Right lobe of liver (tissue), 6 donors: ENCODE data around the gene YJEFN3. TPM values are rescaled to one million over a fixed set of nuclear protein-coding genes. Genes with fewer than 3 reads are reported as not detected.

Experiments
- ATAC-seq, 4 donors: fragments of 200-7000 bp; cut with Tn5 transposase; one replicate each; pipeline ENCODE4 v1.9.1; 2020; ENCODE audit warnings: mild to moderate bottlenecking in 4 of 4, moderate library complexity in 4 of 4
- DNase-seq, 3 donors: peaks; one replicate each; pipeline ENCODE4 v3.0.0-alpha.2; 2020
- H3K27ac ChIP-seq, 3 donors: fragments of 200-600 bp; one replicate each; pipeline ENCODE4 v1.8.0; 2022
- H3K27me3 ChIP-seq, 2 donors: fragments of 200-600 bp; one replicate each; pipeline ENCODE4 v1.8.0; 2022
- H3K36me3 ChIP-seq, 4 donors: fragments of 200-600 bp; sonication (generic) in 1 of 4; one replicate each; pipeline versions ENCODE4 v1.5.1 to v1.8.0; 2017 to 2022; ENCODE audit warnings: control low read depth in 1 of 4
- H3K4me1 ChIP-seq, 4 donors: fragments of 200-600 bp; sonication (generic) in 1 of 4; one replicate each; pipeline versions ENCODE4 v1.5.1 to v1.8.0; 2017 to 2022; ENCODE audit warnings: control low read depth in 1 of 4
- H3K4me3 ChIP-seq, 3 donors: fragments of 200-600 bp; one replicate each; pipeline ENCODE4 v1.8.0; 2022
- H3K9me3 ChIP-seq, 4 donors: fragments of 200-600 bp; sonication (generic) in 1 of 4; one replicate each; pipeline versions ENCODE4 v1.5.1 to v1.8.0; 2017 to 2022; ENCODE audit warnings: control low read depth in 1 of 4
- CTCF ChIP-seq, 4 donors: fragments of 200-600 bp in 3 of 4; fragments of 450-650 bp in 1 of 4; IDR thresholded peaks; one replicate each; pipeline versions ENCODE4 v1.5.1 to v1.8.0; 2016 to 2022; ENCODE audit warnings: antibody characterized with exemption in 4 of 4, mild to moderate bottlenecking in 2 of 4
- POLR2A ChIP-seq: fragments of 450-650 bp; IDR thresholded peaks from one replicate; pipeline ENCODE4 v1.6.1; 2017; ENCODE audit warnings: antibody characterized with exemption, mild to moderate bottlenecking
- WGBS: methylation state at CpG from one replicate; pipeline ENCODE4 v1.1.6; 2018; ENCODE audit warnings: low coverage, low lambda C conversion rate; ENCODE audit not compliant: insufficient coverage; ENCODE audit errors: missing lambda C conversion rate; 5-methylcytosine and 5-hydroxymethylcytosine counted together
- intact Hi-C, 2 donors: fragments of 100-400 bp; cut with DNase I; formaldehyde crosslinking; loops; one replicate each; pipeline versions ENCODE4 v1.11.2 to v1.14.1; 2022
- total RNA-seq, 6 experiments: library from RNA; depleted of rRNA in 2 of 6; stranded (reverse); fragments of >200 nt in 2 of 6; fragmentation: NEBNext Ultra II Directional in 3 of 6; extraction: Animal tissue kit (Norgen Biotek cat#: 25700) in 3 of 6; gene quantifications; one replicate each; pipeline versions ENCODE4 v1.1.0 to v1.2.4, GENCODE V29; 2016 to 2023
- donor health status: DM: no; HTN: yes; CAD: no.
- donor health status: DM: no; HTN: no; CAD: no.
- donor health status: DM: no; HTN: no; CAD: no.
- donor health status: DM: no; HTN: yes; CAD: no.
- donor health status: DM: no; HTN: yes; CAD: no.

The YJEFN3 gene
- total RNA-seq, 6 experiments from 2014 or later: 0.31 to 4.2 (median 1.8) TPM

GRCh38 chr19:19563348-19563848, 34.7 kb downstream of the YJEFN3 start:
- no peak overlapping the region for H3K4me3 ChIP-seq
- H3K27me3 ChIP-seq: no peaks in the 10 kb centered on the region
- TF ChIP-seq POLR2A (no peak), CTCF (IDR thresholded peaks at IDR 0.05) (no peak)
- DNase-seq (no peak), ATAC-seq (peak in 1 of 4 donors; percentile 15)
- intact Hi-C loops: no loop called here
- no peaks in the 10 kb centered on the region for H3K36me3 ChIP-seq
- 30% methylated on average over 2 of the region's 17 CpGs for whole genome bisulfite sequencing
- no peaks in the 10 kb centered on the region for H3K9me3 ChIP-seq
- H3K4me1 ChIP-seq: no peaks in the 10 kb centered on the region
- no peak overlapping the region for H3K27ac ChIP-seq

- no peaks in the 10 kb centered on the region for H3K36me3 ChIP-seq
- H3K27me3 ChIP-seq: no peaks in the 10 kb centered on the region
- H3K4me1 ChIP-seq: no peaks in the 10 kb centered on the region
- intact Hi-C loops: no loop called here
- H3K9me3 ChIP-seq: no peaks in the 10 kb centered on the region
- DNase-seq: no peak
- no peak overlapping the region for H3K4me3 ChIP-seq
- H3K27ac ChIP-seq: no peak overlapping the region
- no peak for ATAC-seq
- 49% methylated on average over 5 of the region's 7 CpGs for WGBS
- TF ChIP-seq POLR2A: no peak
- no peak for TF ChIP-seq CTCF (IDR thresholded peaks at IDR 0.05)
Measured at GRCh38 chr19:19566306-19566705, 37.6 kb downstream of the YJEFN3 start.

- Histone ChIP-seq H3K27ac (no peak overlapping the region), H3K36me3 (no peaks in the 10 kb centered on the region), H3K27me3 (no peaks in the 10 kb centered on the region), H3K9me3 (no peaks in the 10 kb centered on the region), H3K4me1 (no peaks in the 10 kb centered on the region), H3K4me3 (no peak overlapping the region)
- DNase-seq (no peak), ATAC-seq (no peak)
- WGBS: 100% methylated on average over 1 of the region's 3 CpGs
- intact Hi-C loops: no loop called here
- TF ChIP-seq POLR2A (no peak), CTCF (IDR thresholded peaks at IDR 0.05) (no peak)
Measured at GRCh38 chr19:19567391-19567790, 38.7 kb downstream of the YJEFN3 start.

- intact Hi-C loops: no loop called here
- WGBS: 84% methylated on average over 20 of the region's 25 CpGs
Measured at GRCh38 chr19:19568802-19569756, 40.4 kb downstream of the YJEFN3 start.

More at GRCh38 chr19:19568802-19569756, 40.4 kb downstream of the YJEFN3 start:
- Histone ChIP-seq H3K36me3 (no peaks in the 10 kb centered on the region), H3K9me3 (no peaks in the 10 kb centered on the region), H3K27ac (no peak overlapping the region), H3K27me3 (no peaks in the 10 kb centered on the region), H3K4me3 (no peak overlapping the region), H3K4me1 (no peaks in the 10 kb centered on the region)
- no peak for TF ChIP-seq CTCF (IDR thresholded peaks at IDR 0.05)
- no peak for TF ChIP-seq POLR2A
- DNase-seq: no peak
- no peak for ATAC-seq
